Hepatocyte (in vitro differentiated cells): ENCODE data around the gene IGLL5. TPM values are rescaled to one million over a fixed set of nuclear protein-coding genes. Genes with fewer than 3 reads are reported as not detected.

ENCODE experiments used
- DNase-seq: peaks from one replicate; pipeline ENCODE4 v3.0.0-alpha.2; 2016; ENCODE audit warnings: low spot score
- H2AFZ ChIP-seq: fragments of 200-600 bp; sonication (generic); 2 replicates; pipeline ENCODE4 v1.6.0; 2016; ENCODE audit warnings: antibody characterized with exemption, mild to moderate bottlenecking
- H3K27ac ChIP-seq: fragments of 200-600 bp; sonication (generic); 2 replicates; pipeline ENCODE4 v1.5.1; 2016; ENCODE audit warnings: mild to moderate bottlenecking
- H3K27me3 ChIP-seq: fragments of 200-600 bp; sonication (generic); 2 replicates; pipeline ENCODE4 v1.6.1; 2016
- H3K36me3 ChIP-seq: fragments of 200-600 bp; sonication (generic); replicated peaks from 2 replicates; pipeline ENCODE4 v1.5.1; 2016; ENCODE audit warnings: low read depth; ENCODE audit not compliant: insufficient read depth
- H3K4me1 ChIP-seq: fragments of 200-600 bp; sonication (generic); 2 replicates; pipeline ENCODE4 v1.5.1; 2016; ENCODE audit warnings: mild to moderate bottlenecking, moderate library complexity; ENCODE audit not compliant: insufficient read depth
- H3K4me2 ChIP-seq: fragments of 200-600 bp; sonication (generic); 2 replicates; pipeline ENCODE4 v1.6.0; 2016
- H3K4me3 ChIP-seq: fragments of 200-600 bp; sonication (generic); 2 replicates; pipeline ENCODE4 v1.5.1; 2016; ENCODE audit warnings: mild to moderate bottlenecking
- H3K79me2 ChIP-seq: fragments of 200-600 bp; sonication (generic); 2 replicates; pipeline ENCODE4 v1.6.0; 2017; ENCODE audit warnings: mild to moderate bottlenecking
- H3K9me2 ChIP-seq: fragments of 200-600 bp; sonication (generic); replicated peaks from 2 replicates; pipeline ENCODE4 v1.6.0; 2017; ENCODE audit warnings: mild to moderate bottlenecking; ENCODE audit not compliant: insufficient read depth
- H3K9me3 ChIP-seq: fragments of 200-600 bp; sonication (generic); 2 replicates; pipeline ENCODE4 v1.5.1; 2016; ENCODE audit warnings: low read depth, mild to moderate bottlenecking
- H4K20me1 ChIP-seq: fragments of 200-600 bp; sonication (generic); 2 replicates; pipeline ENCODE4 v1.6.0; 2016; ENCODE audit warnings: mild to moderate bottlenecking; ENCODE audit not compliant: insufficient read depth, poor library complexity, severe bottlenecking
- EZH2 ChIP-seq: fragments of 200-600 bp; sonication (generic); IDR thresholded peaks from 2 replicates; pipeline ENCODE4 v1.6.1; 2016; ENCODE audit warnings: antibody characterized with exemption, mild to moderate bottlenecking, borderline replicate concordance
- EZH2phosphoT487 ChIP-seq: fragments of 200-600 bp; sonication (generic); IDR thresholded peaks from one replicate; pipeline ENCODE4 v1.6.1; 2018; ENCODE audit warnings: antibody characterized with exemption, mild to moderate bottlenecking, low read depth, moderate library complexity; ENCODE audit not compliant: unreplicated experiment, severe bottlenecking
- WGBS: methylation state at CpG from one replicate; pipeline ENCODE4 v1.1.6; 2016; ENCODE audit warnings: low lambda C conversion rate; ENCODE audit errors: missing lambda C conversion rate; 5-methylcytosine and 5-hydroxymethylcytosine counted together
- polyA plus RNA-seq: library from polyadenylated mRNA; unstranded; fragments of >200 nt; fragmentation: Nextera tagmentation; extraction: Ambion mirVana; gene quantifications from 2 replicates; pipeline ENCODE4 v1.2.1, GENCODE V29; 2016
- total RNA-seq: library from RNA; depleted of rRNA; stranded (reverse); fragments of >200 nt; gene quantifications from 2 replicates; pipeline ENCODE4 v1.2.3, GENCODE V29; 2014
- TF ChIP-seq, protein P1 (sequence below): fragments of 200-600 bp; sonication (generic); IDR thresholded peaks from 2 replicates; pipeline ENCODE4 v1.5.1; 2016; ENCODE audit warnings: antibody characterized with exemption, mild to moderate bottlenecking; ENCODE audit not compliant: poor library complexity

Gene IGLL5
- total and polyA plus RNA-seq, 2 experiments from 2014 or later: not detected

- TF ChIP-seq EZH2 (no peak), EZH2phosphoT487 (no peak)
- TF ChIP-seq, protein P1, sequence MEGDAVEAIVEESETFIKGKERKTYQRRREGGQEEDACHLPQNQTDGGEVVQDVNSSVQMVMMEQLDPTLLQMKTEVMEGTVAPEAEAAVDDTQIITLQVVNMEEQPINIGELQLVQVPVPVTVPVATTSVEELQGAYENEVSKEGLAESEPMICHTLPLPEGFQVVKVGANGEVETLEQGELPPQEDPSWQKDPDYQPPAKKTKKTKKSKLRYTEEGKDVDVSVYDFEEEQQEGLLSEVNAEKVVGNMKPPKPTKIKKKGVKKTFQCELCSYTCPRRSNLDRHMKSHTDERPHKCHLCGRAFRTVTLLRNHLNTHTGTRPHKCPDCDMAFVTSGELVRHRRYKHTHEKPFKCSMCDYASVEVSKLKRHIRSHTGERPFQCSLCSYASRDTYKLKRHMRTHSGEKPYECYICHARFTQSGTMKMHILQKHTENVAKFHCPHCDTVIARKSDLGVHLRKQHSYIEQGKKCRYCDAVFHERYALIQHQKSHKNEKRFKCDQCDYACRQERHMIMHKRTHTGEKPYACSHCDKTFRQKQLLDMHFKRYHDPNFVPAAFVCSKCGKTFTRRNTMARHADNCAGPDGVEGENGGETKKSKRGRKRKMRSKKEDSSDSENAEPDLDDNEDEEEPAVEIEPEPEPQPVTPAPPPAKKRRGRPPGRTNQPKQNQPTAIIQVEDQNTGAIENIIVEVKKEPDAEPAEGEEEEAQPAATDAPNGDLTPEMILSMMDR: no peak
- Histone ChIP-seq H3K9me2 (no peaks in the 10 kb centered on the region), H3K4me1 (no peaks in the 10 kb centered on the region), H3K27ac (no peak overlapping the region), H3K79me2 (no peaks in the 10 kb centered on the region), H3K4me2 (no peak overlapping the region), H3K27me3 (no peaks in the 10 kb centered on the region), H3K36me3 (no peaks in the 10 kb centered on the region), H2AFZ (no peak overlapping the region), H4K20me1 (no peaks in the 10 kb centered on the region), H3K9me3 (no peaks in the 10 kb centered on the region), H3K4me3 (no peak overlapping the region)
- DNase-seq: no peak
- 68% methylated on average over 6 of the region's 6 CpGs for WGBS
Observed at GRCh38 chr22:22882033-22882717, 5.4 kb upstream of the IGLL5 start.

- 84% methylated on average over 11 of the region's 11 CpGs for WGBS
- H3K27me3 ChIP-seq: no peaks in the 10 kb centered on the region
- TF ChIP-seq EZH2 (no peak), EZH2phosphoT487 (no peak)
- TF ChIP-seq, protein P1: no peak
- H3K9me2 ChIP-seq: no peaks in the 10 kb centered on the region
- no peaks in the 10 kb centered on the region for H3K79me2 ChIP-seq
- H3K4me3 ChIP-seq: no peak overlapping the region
- H3K4me1 ChIP-seq: no peaks in the 10 kb centered on the region
- DNase-seq: no peak
- no peak overlapping the region for H2AFZ ChIP-seq
- no peaks in the 10 kb centered on the region for H3K9me3 ChIP-seq
- no peaks in the 10 kb centered on the region for H4K20me1 ChIP-seq
- no peak overlapping the region for H3K27ac ChIP-seq
- no peak overlapping the region for H3K4me2 ChIP-seq
- H3K36me3 ChIP-seq: no peaks in the 10 kb centered on the region
Observed at GRCh38 chr22:22883090-22883727, 4.4 kb upstream of the IGLL5 start.

DNA sequence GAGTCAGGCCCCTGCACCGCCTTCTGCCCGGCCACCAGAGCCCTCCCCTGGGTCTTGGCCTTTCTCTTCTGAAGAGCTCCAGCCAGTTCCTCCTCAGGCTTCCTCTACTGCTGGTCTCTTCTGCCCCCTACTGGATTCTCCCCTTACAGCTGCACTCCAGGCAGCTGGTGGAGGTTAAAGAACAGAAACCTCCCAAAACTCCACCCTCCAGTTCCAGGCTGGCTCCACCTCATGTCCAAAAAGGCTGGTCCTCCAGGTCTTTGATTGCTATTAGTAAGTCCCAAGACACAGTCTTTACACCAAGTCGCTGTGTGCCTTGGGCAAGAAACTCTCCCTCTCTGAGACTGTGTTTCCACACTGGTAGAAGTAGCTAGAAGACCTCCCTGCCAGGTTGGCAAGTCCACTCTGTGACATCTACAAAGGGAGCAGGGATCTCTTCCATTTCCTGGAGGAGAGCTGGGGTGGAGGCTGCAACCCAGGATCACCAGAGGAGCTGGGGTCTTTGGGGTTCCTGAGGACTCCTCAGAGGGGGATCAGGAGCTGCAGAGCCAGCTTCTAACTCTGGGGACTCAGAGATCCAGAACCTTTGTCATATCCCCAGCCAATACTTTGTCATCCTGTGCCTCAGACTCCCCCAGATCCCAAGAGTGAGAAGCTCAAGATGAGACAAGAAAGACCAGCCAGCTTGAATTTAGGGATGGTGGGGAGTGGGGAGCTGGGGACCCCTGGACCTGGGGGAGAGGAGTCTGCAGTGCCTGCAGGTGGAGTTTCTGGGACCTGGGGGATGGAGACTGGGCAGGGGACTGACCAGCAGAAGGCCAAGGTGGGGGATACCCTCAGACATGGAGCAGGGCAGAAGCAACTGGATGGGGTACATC lies 3.4 kb upstream of the IGLL5 start:
- H3K36me3 ChIP-seq: no peaks in the 10 kb centered on the region
- H3K9me2 ChIP-seq: no peaks in the 10 kb centered on the region
- H3K4me2 ChIP-seq: no peak overlapping the region
- no peaks in the 10 kb centered on the region for H3K27me3 ChIP-seq
- TF ChIP-seq, protein P1: peak; percentile 68
- TF ChIP-seq EZH2: no peak
- WGBS: 23% methylated on average over 3 of the region's 3 CpGs
- H3K27ac ChIP-seq: no peak overlapping the region
- no peaks in the 10 kb centered on the region for H4K20me1 ChIP-seq
- no peak overlapping the region for H3K4me3 ChIP-seq
- H3K4me1 ChIP-seq: no peaks in the 10 kb centered on the region
- H2AFZ ChIP-seq: no peak overlapping the region
- peak; percentile 82 for DNase-seq
- H3K79me2 ChIP-seq: no peaks in the 10 kb centered on the region
- H3K9me3 ChIP-seq: no peaks in the 10 kb centered on the region
